OCI-LY1 (cell line): Measurements from ENCODE around the gene NFIA.

Experiments used
- CTCF ChIP-seq: fragments of 200-600 bp; sonication (generic), shearing (Covaris generic); IDR thresholded peaks from 2 replicates; pipeline ENCODE4 v1.5.1; 2017; ENCODE audit warnings: mild to moderate bottlenecking, antibody characterized with exemption, low read length, moderate library complexity, mixed read lengths
- EZH2 ChIP-seq: fragments of 200-600 bp; sonication (generic), shearing (Covaris generic); IDR thresholded peaks from 2 replicates; pipeline ENCODE4 v1.8.0; 2017; ENCODE audit warnings: borderline replicate concordance, mixed run types, mild to moderate bottlenecking, antibody characterized with exemption, low read length, moderate library complexity, mixed read lengths

- TF ChIP-seq CTCF (no peak), EZH2 (no peak)
Measured at GRCh38 chr1:61070054-61070453, 12.3 kb upstream of the NFIA start.
